HG02588 (cell line): ENCODE results near the gene IL3.

ENCODE experiments used
- ATAC-seq: cut with Tn5 transposase; IDR thresholded peaks from one replicate; pipeline ENCODE4 v1.9.1; 2021; ENCODE audit warnings: mild to moderate bottlenecking, moderate library complexity; ENCODE audit not compliant: unreplicated experiment

IL3 gene

GRCh38 chr5:132025403-132025971 is 35.0 kb upstream of the IL3 start:
- ATAC-seq, result no peak

GRCh38 chr5:132026516-132027008 is 33.9 kb upstream of the IL3 start:
- no peak for ATAC-seq

- no peak for ATAC-seq
Observed at GRCh38 chr5:132027027-132027426, 33.4 kb upstream of the IL3 start.

- ATAC-seq, result no peak
Observed at GRCh38 chr5:132029609-132030330, 30.7 kb upstream of the IL3 start.

GRCh38 chr5:132030610-132031009 is 29.8 kb upstream of the IL3 start:
- no peak for ATAC-seq

- no peak for ATAC-seq
Observed at GRCh38 chr5:132032196-132032595, 28.3 kb upstream of the IL3 start.

DNA sequence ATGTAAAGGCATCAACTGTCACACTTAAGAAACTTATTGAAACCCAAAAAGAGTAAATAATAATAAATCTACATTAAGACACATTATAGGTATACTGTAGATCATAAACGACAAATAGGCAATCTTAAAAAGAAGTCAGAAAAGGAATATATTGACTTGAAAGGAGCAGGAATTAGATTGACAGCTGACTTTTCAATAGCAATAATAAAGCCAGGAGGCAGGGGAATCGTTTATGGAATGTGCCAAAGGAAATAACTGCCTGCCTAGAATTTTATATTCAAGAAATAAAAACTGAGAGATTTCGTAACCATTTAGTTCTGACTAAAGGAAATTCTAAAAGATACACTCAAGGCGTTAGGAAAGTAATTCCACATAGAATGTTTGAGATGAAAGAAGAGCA is 27.3 kb upstream of the IL3 start:
- ATAC-seq, result no peak

DNA sequence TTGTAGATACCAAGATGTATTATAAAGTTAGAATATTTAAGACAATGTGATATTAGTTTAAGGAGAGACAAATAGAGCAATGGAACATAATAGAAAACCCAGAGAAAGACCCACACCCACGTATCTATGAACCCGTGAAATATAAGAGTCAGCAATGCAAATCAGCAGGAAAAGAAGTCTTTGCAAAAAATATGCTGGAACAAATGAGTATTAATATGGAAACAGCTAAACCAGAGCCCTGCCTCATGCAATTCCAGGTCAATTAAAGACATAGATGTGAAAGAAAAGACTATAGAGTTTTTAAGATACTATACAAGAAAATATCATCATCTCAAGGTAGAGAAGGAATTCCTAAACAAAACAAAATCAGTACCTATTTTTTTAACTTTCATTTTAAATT is 23.1 kb upstream of the IL3 start:
- ATAC-seq, result no peak

DNA sequence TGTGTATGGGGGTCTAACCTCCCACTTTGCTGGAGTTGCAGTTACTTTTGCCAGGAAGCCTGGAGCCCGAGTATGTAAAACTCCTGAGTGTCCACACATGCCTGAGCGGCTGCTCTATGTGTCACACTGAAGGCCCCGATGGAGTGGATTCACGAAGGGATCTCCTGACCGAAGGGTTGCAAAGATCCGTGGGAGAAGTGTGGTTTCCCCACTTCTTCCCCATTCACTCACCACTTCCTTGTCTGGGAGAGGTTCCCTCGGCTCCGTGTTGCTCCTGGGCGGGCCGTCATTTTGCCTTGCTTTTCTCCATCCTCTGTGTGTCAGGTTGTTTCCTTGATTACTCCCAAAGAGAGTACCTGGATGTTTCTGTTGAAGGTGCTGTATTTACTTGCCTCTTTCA is 16.2 kb upstream of the IL3 start:
- no peak for ATAC-seq

DNA sequence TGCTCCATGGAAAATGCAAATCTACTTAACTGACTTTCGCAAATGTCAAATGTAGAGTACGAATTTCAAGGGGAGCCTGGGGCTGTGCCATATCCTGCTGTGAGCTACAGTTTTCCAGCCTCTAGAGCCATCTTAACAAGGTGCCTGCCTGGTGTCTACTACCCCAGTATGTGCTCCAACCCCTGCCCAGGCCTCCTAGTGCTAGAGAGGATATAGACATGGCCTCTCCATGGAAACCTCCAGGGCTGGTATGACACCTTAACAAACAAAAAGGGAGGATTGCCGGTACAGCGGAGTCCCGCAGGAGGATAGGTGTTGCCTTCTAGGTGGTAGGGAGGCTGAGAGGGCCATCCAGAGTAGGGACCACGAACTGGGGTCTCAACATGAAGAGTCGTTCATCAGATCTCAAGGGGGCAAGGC is 13.6 kb upstream of the IL3 start:
- no peak for ATAC-seq

- ATAC-seq, result no peak
Observed at GRCh38 chr5:132049093-132049492, 11.4 kb upstream of the IL3 start.

GRCh38 chr5:132049559-132049958 is 10.9 kb upstream of the IL3 start:
- ATAC-seq, result no peak

DNA sequence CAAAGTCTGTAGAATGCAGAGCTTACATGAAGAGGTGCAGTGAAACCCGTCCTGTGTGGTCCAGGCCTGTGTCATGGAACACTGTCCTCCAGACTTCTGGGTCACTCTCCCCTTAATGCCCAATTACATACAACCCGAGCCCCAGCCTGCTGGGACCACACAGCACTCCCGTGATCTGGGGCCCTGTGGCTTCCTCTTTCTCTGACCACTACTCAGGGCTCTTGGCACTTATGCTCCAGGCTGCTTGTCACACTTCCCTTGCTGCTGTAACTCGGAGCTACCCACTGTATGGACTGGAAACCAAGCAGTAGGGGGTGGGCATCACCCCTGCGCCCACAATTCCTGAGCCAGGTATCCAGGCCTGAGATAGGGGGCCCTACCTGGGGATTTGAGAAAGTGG is 10.3 kb upstream of the IL3 start:
- ATAC-seq, result no peak

GRCh38 chr5:132050661-132051552 is 9.5 kb upstream of the IL3 start:
- no peak for ATAC-seq

GRCh38 chr5:132052520-132052919 is 7.9 kb upstream of the IL3 start:
- ATAC-seq, result no peak

GRCh38 chr5:132053483-132053882 is 7.0 kb upstream of the IL3 start:
- ATAC-seq, result no peak

DNA sequence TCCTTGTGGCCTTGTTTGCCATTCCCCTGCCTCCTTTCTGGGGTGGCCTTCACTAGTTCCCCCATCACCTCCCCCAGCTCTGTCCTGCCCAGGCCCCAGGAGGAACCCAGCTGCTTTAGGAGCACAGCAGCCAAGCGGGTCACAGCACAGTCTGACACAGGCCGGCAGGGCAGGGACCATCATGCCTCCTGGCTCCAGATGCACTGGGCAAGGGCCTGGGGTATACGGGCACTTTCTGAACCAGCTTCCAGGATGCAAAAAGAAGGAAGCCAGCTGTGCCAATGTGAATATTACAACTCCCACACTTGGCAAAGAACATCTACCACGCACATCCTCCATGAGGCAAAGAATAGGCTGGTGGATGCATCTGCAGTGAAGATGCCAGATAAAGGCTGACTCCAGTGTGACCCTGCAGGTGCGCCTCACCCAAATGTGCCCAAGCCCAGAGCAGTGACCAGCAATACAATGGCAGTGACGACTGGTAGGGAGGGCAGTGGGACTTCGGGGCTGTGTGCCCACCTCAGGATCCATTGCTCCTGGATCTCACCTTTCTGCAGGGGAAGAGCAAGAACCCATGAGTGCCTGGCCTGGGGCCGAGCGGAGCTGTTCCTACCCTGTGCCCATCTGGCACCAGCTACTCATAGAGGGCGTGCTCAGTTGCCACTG is 6.3 kb upstream of the IL3 start:
- no peak for ATAC-seq

DNA sequence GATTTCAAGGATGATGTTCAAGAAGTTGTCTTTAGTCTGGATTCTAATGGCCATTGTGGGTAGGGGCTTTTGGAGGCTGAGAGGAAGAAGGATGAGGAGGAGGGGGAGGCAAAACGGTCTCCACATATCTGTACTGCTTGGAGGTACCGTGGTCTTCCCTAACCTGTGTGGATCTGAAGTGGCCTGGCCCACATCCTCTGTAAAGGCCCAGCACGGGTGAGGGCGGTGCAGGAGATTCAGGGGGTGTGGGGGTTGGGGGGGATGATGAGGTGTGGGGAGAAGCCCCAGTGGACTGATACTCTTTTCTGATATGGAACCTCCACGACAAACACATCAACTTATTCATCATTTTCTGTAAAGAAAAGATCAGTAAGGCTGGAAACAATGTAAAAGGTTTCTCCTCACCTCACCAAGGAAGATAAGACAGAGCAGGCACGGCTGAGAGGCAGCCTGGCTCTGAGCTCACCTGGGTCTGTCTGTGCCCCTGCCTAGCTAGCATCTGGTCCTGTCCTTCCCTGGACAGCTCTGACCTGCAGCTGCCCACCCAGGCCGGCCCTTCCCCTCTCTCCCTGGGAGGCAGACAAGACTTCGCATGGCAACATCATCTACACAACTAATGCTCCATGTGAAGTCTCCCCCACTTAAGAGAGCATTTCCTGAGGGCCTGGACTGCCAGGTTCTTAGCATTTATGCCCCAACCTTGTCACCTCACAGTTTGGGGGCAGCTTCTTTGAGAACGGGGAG is 5.6 kb upstream of the IL3 start:
- ATAC-seq, result no peak

- ATAC-seq, result no peak
Observed at GRCh38 chr5:132055441-132055807, 5.0 kb upstream of the IL3 start.

- ATAC-seq, result no peak
Observed at GRCh38 chr5:132055808-132056609, 4.4 kb upstream of the IL3 start.
